ENCODE measurements around the gene BTD. TPM values are rescaled to one million over a fixed set of nuclear protein-coding genes. Genes with fewer than 3 reads are reported as not detected.
A peak's percentile ranks its signal among the peaks of the same experiment; 100 is the strongest.

Gene BTD
- total RNA-seq, 1 experiment from 2014 or later, result 6.6 TPM

- H3K4me3 ChIP-seq, result no peak overlapping the region
- H3K27ac ChIP-seq, result peak overlapping the region; percentile 97
- H3K9me3 ChIP-seq (replicated peaks), result no peaks in the 10 kb centered on the region
- no peaks in the 10 kb centered on the region for H3K27me3 ChIP-seq
- DNase-seq, result peak; percentile 19 to 49
- H3K36me3 ChIP-seq, result no peaks in the 10 kb centered on the region
- H3K4me1 ChIP-seq, result peaks cover 56% of the 10 kb centered on the region
Observed at GRCh38 chr3:15637131-15637951, 35.8 kb downstream of the BTD start.

DNA sequence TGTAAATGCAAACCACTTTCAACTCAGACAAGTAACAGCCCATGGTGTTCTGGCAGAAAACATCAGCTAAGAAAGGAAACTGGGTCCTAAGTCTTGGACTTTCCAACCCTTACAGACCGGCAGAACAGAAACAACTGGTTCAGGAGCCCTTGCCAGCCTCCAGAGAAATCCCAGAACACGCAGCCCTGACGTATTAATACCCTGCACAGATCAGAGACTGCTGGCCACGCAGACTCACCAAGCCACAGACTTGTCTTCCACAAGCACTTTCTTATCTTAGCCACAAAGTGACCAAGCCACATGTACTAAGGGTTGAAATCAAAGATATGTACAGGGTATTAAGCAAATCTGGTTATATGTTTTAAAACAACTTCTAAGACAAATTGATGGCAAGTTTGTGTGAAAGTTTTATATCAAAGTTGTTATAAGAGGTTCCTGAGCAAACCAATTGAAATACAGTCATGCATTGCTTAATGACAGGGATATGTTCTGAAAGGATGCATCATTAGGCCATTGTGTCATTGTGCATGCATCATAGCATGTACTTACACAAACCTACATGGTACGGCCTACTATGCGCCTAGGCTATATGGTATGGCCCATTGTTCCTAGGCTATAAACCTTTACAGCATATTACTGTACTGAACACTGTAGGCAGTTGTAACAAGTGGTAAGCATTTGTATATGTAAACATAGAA is 36.8 kb downstream of the BTD start:
- Histone ChIP-seq H3K27ac (no peak overlapping the region), H3K9me3 (replicated peaks) (no peaks in the 10 kb centered on the region), H3K36me3 (no peaks in the 10 kb centered on the region), H3K4me3 (no peak overlapping the region), H3K27me3 (no peaks in the 10 kb centered on the region), H3K4me1 (peaks cover 48% of the 10 kb centered on the region)
- no peak for DNase-seq

- Histone ChIP-seq H3K27me3 (no peaks in the 10 kb centered on the region), H3K4me1 (peaks cover 42% of the 10 kb centered on the region), H3K4me3 (no peak overlapping the region), H3K27ac (no peak overlapping the region), H3K9me3 (replicated peaks) (no peaks in the 10 kb centered on the region), H3K36me3 (no peaks in the 10 kb centered on the region)
- DNase-seq, result no peak
Observed at GRCh38 chr3:15638891-15639262, 37.3 kb downstream of the BTD start.

GRCh38 chr3:15645246-15645645 is 43.7 kb downstream of the BTD start:
- H3K9me3 ChIP-seq (replicated peaks), result no peaks in the 10 kb centered on the region
- H3K36me3 ChIP-seq, result no peaks in the 10 kb centered on the region
- H3K4me1 ChIP-seq, result peaks cover 35% of the 10 kb centered on the region
- peak overlapping the region; percentile 89 for H3K27ac ChIP-seq
- DNase-seq, result no peak
- H3K27me3 ChIP-seq, result no peaks in the 10 kb centered on the region
- no peak overlapping the region for H3K4me3 ChIP-seq

- peak; percentile 52 to 57 for DNase-seq
- H3K4me1 ChIP-seq, result peaks cover 35% of the 10 kb centered on the region
- H3K4me3 ChIP-seq, result no peak overlapping the region
- H3K9me3 ChIP-seq (replicated peaks), result no peaks in the 10 kb centered on the region
- H3K36me3 ChIP-seq, result no peaks in the 10 kb centered on the region
- H3K27me3 ChIP-seq, result no peaks in the 10 kb centered on the region
- H3K27ac ChIP-seq, result peak overlapping the region; percentile 89
Observed at GRCh38 chr3:15645740-15646501, 44.4 kb downstream of the BTD start.

- DNase-seq, result peak; percentile 81 to 83
- peaks cover 35% of the 10 kb centered on the region for H3K4me1 ChIP-seq
- H3K4me3 ChIP-seq, result peak overlapping the region; percentile 11
- H3K27me3 ChIP-seq, result no peaks in the 10 kb centered on the region
- no peaks in the 10 kb centered on the region for H3K36me3 ChIP-seq
- no peaks in the 10 kb centered on the region for H3K9me3 ChIP-seq (replicated peaks)
- peak overlapping the region; percentile 89 for H3K27ac ChIP-seq
Observed at GRCh38 chr3:15646851-15647511, 45.4 kb downstream of the BTD start.

DNA sequence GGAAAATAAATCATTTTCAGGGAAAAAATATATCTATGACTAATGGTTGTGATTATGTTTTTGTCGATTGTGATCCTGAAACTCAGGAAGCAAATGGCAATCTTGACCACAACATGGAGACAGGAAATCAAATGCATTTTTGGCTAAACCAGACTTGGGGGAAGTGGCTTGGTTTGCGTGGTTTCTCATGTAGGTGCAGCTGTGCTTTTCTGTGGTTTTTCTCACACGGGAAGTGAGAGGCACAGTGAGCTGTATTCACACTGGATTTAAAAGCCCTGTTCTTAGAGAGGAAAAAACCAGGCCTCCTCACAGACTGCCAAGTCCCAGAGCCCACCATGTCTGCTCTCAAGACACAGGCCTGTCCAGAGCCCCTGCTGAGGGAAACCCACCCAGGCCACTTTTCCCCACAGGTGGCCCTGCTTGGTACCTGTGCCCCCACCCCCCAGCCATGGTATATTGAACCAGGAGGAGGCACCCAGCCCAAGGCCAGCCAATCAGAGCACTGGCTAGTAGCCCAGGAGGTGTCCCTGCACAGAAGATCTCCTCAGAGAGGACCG is 46.1 kb downstream of the BTD start:
- peak; percentile 85 to 94 for DNase-seq
- H3K9me3 ChIP-seq (replicated peaks), result no peaks in the 10 kb centered on the region
- H3K27ac ChIP-seq, result peak overlapping the region; percentile 89
- peak overlapping the region; percentile 11 for H3K4me3 ChIP-seq
- H3K36me3 ChIP-seq, result no peaks in the 10 kb centered on the region
- no peaks in the 10 kb centered on the region for H3K27me3 ChIP-seq
- peaks cover 35% of the 10 kb centered on the region for H3K4me1 ChIP-seq

DNA sequence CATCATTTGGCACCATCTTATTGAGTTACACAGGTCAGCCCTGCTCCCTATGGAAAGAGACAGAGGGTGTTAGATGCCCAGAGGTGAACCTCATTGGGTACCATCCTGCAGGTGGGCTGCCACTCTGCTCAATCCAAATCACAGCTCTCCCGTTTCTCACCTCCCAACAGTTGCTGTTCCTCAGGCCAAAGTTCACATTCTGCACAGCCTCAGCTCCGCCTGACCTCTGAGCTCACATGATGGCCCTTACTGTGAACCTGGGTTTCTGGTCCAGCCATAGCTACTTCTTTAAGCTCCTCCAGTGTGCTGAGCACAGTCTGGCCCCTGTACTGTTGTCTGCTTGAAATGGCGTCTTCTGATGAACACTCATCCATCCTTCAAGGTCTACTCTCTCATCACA is 47.8 kb downstream of the BTD start:
- no peaks in the 10 kb centered on the region for H3K9me3 ChIP-seq (replicated peaks)

GRCh38 chr3:15649858-15650257 is 48.3 kb downstream of the BTD start:
- H3K4me1 ChIP-seq, result peaks cover 41% of the 10 kb centered on the region
- H3K27me3 ChIP-seq, result no peaks in the 10 kb centered on the region
- H3K4me3 ChIP-seq, result no peak overlapping the region
- H3K27ac ChIP-seq, result no peak overlapping the region
- H3K36me3 ChIP-seq, result no peaks in the 10 kb centered on the region
- H3K9me3 ChIP-seq (replicated peaks), result no peaks in the 10 kb centered on the region
- no peak for DNase-seq

More for the DNA sequence above, 47.8 kb downstream of the BTD start:
- no peaks in the 10 kb centered on the region for H3K27me3 ChIP-seq
- peaks cover 41% of the 10 kb centered on the region for H3K4me1 ChIP-seq
- DNase-seq, result no peak
- no peak overlapping the region for H3K27ac ChIP-seq
- H3K4me3 ChIP-seq, result no peak overlapping the region
- no peaks in the 10 kb centered on the region for H3K36me3 ChIP-seq

- Histone ChIP-seq H3K9me3 (replicated peaks) (no peaks in the 10 kb centered on the region; the same call in none of the 2 replicates), H3K27ac (no peak overlapping the region), H3K4me3 (no peak overlapping the region), H3K27me3 (no peaks in the 10 kb centered on the region), H3K4me1 (peaks cover 26% of the 10 kb centered on the region), H3K36me3 (no peaks in the 10 kb centered on the region)
- DNase-seq, result no peak
Observed at GRCh38 chr3:15651396-15651795, 49.9 kb downstream of the BTD start.

GRCh38 chr3:15653321-15653720 is 51.8 kb downstream of the BTD start:
- Histone ChIP-seq H3K4me3 (no peak overlapping the region), H3K36me3 (no peaks in the 10 kb centered on the region), H3K27me3 (no peaks in the 10 kb centered on the region), H3K27ac (no peak overlapping the region), H3K4me1 (peaks cover 12% of the 10 kb centered on the region), H3K9me3 (replicated peaks) (no peaks in the 10 kb centered on the region; the same call in none of the 2 replicates)
- no peak for DNase-seq

GRCh38 chr3:15654127-15654526 is 52.6 kb downstream of the BTD start:
- H3K4me3 ChIP-seq, result no peak overlapping the region
- H3K27ac ChIP-seq, result no peak overlapping the region
- H3K9me3 ChIP-seq (replicated peaks), result no peaks in the 10 kb centered on the region; the same call in none of the 2 replicates
- no peaks in the 10 kb centered on the region for H3K27me3 ChIP-seq
- peak; percentile 19 to 41 for DNase-seq
- H3K4me1 ChIP-seq, result peaks cover 7% of the 10 kb centered on the region
- no peaks in the 10 kb centered on the region for H3K36me3 ChIP-seq

- DNase-seq, result no peak
- H3K36me3 ChIP-seq, result no peaks in the 10 kb centered on the region
- no peak overlapping the region for H3K4me3 ChIP-seq
- H3K4me1 ChIP-seq, result peaks cover 13% of the 10 kb centered on the region
- no peak overlapping the region for H3K27ac ChIP-seq
- H3K9me3 ChIP-seq (replicated peaks), result no peaks in the 10 kb centered on the region; the same call in none of the 2 replicates
- H3K27me3 ChIP-seq, result no peaks in the 10 kb centered on the region
Observed at GRCh38 chr3:15654891-15655290, 53.3 kb downstream of the BTD start.

GRCh38 chr3:15656342-15656741 is 54.8 kb downstream of the BTD start:
- no peak for DNase-seq
- peaks cover 13% of the 10 kb centered on the region for H3K4me1 ChIP-seq
- no peaks in the 10 kb centered on the region; the same call in none of the 2 replicates for H3K9me3 ChIP-seq (replicated peaks)
- no peak overlapping the region for H3K27ac ChIP-seq
- no peaks in the 10 kb centered on the region for H3K27me3 ChIP-seq
- no peaks in the 10 kb centered on the region for H3K36me3 ChIP-seq
- no peak overlapping the region for H3K4me3 ChIP-seq
